Measurements from ENCODE around the gene STAT4. TPM values are rescaled to one million over a fixed set of nuclear protein-coding genes. Genes with fewer than 3 reads are reported as not detected.

STAT4 gene
- total RNA-seq, 4 donors from 2014 or later, result 0.34 to 2.7 (median 0.81) TPM; not detected in 1

GRCh38 chr2:190984595-190984994 is 166.2 kb downstream of the STAT4 start:
- no peak for DNase-seq (ENCODE audit: low spot score in 2 of 2)
- TF ChIP-seq POLR2A (IDR thresholded peaks at IDR 0.05) (no peak), CTCF (IDR thresholded peaks at IDR 0.05) (no peak), EP300 (IDR thresholded peaks at IDR 0.05) (no peak), POLR2AphosphoS5 (IDR thresholded peaks at IDR 0.05) (no peak)
- no peaks in the 10 kb centered on the region for H3K9me3 ChIP-seq
- WGBS, result 81% methylated on average over 5 of the region's 5 CpGs
- no peak overlapping the region for H3K27ac ChIP-seq
- peaks cover 100% of the 10 kb centered on the region for H3K36me3 ChIP-seq
- no peaks in the 10 kb centered on the region for H3K4me1 ChIP-seq
- no peak overlapping the region for H3K4me3 ChIP-seq
- no peaks in the 10 kb centered on the region for H3K27me3 ChIP-seq

DNA sequence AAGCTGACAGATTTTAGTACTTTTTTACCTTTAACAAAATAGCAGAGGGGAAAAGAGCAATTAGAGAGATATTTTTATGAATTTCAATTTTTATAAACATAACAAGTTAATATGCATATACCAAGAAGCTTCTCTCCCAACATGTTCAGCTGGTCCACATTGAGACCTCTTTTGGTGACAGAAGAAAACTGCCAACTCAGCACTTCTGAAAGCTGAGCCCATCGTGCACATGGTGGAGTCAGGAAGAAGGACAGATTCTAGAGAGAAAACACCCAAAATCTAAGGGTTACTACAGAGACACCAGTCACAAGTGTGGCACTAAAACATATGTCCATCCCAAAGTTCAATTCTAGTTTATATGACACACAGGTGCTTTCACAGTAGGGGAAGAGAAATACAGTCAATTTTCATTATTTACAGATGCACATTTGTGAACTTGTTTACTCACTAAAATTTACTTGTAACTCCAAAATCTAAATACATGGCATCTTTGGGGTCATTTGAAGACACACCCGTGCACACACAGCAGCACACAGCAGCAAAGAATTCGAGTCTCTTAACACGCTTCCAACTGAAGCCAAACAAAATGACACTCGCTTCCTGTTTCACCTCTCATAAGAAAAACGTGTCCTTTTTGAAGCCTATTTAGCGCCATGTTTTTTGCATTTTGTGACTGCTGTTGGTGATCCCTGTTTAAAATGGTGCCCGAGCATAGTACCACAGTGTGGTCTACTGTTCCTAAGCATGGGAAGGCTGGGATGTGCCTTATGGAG is 168.3 kb downstream of the STAT4 start:
- TF ChIP-seq POLR2A (IDR thresholded peaks at IDR 0.05), result no peak
- no peak for TF ChIP-seq CTCF (IDR thresholded peaks at IDR 0.05)
- TF ChIP-seq EP300 (IDR thresholded peaks at IDR 0.05), result no peak
- no peak for TF ChIP-seq POLR2AphosphoS5 (IDR thresholded peaks at IDR 0.05)
- Histone ChIP-seq H3K9me3 (no peaks in the 10 kb centered on the region), H3K36me3 (peaks cover 97% of the 10 kb centered on the region), H3K27ac (no peak overlapping the region), H3K27me3 (no peaks in the 10 kb centered on the region), H3K4me3 (no peak overlapping the region), H3K4me1 (no peaks in the 10 kb centered on the region)
- DNase-seq (ENCODE audit: low spot score in 2 of 2), result no peak
- 88% methylated on average over 8 of the region's 8 CpGs for WGBS

DNA sequence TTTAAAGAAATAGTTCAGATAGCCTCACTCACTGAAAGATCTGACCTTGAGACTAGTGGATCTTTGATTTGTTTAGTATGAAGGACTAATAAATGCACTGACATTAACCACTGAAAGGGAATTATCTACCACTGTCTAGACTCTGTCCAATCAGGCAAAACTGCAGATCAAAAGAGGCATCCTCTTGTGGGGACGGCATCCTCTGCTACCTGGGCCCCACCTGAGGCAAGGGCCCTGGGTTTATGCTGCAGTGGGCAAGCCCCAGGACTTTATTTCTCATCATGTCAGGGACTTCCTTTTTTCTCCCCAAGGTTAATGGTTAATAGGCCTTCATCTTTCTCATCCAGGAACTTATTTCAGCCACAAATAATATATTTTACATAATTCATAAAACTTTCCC is 169.1 kb downstream of the STAT4 start:
- no peaks in the 10 kb centered on the region for H3K27me3 ChIP-seq
- H3K9me3 ChIP-seq, result no peaks in the 10 kb centered on the region
- no peak for DNase-seq (ENCODE audit: low spot score in 2 of 2)
- WGBS, result 87% methylated on average over 1 of the region's 1 CpG
- no peak for TF ChIP-seq POLR2A (IDR thresholded peaks at IDR 0.05)
- TF ChIP-seq POLR2AphosphoS5 (IDR thresholded peaks at IDR 0.05), result no peak
- TF ChIP-seq EP300 (IDR thresholded peaks at IDR 0.05), result no peak
- TF ChIP-seq CTCF (IDR thresholded peaks at IDR 0.05), result no peak
- no peaks in the 10 kb centered on the region for H3K4me1 ChIP-seq
- peaks cover 97% of the 10 kb centered on the region for H3K36me3 ChIP-seq
- no peak overlapping the region for H3K27ac ChIP-seq
- H3K4me3 ChIP-seq, result no peak overlapping the region

- no peaks in the 10 kb centered on the region for H3K27me3 ChIP-seq
- no peak for TF ChIP-seq EP300 (IDR thresholded peaks at IDR 0.05)
- TF ChIP-seq POLR2AphosphoS5 (IDR thresholded peaks at IDR 0.05), result no peak
- TF ChIP-seq POLR2A (IDR thresholded peaks at IDR 0.05), result no peak
- no peak for TF ChIP-seq CTCF (IDR thresholded peaks at IDR 0.05)
- H3K27ac ChIP-seq, result no peak overlapping the region
- 89% methylated on average over 6 of the region's 6 CpGs for WGBS
- no peaks in the 10 kb centered on the region for H3K9me3 ChIP-seq
- H3K4me3 ChIP-seq, result no peak overlapping the region
- DNase-seq (ENCODE audit: low spot score in 2 of 2), result no peak
- no peaks in the 10 kb centered on the region for H3K4me1 ChIP-seq
- peaks cover 97% of the 10 kb centered on the region for H3K36me3 ChIP-seq
Measured at GRCh38 chr2:190981333-190981732, 169.5 kb downstream of the STAT4 start.

- H3K9me3 ChIP-seq, result no peaks in the 10 kb centered on the region
- H3K36me3 ChIP-seq, result peaks cover 97% of the 10 kb centered on the region
- no peaks in the 10 kb centered on the region for H3K27me3 ChIP-seq
- no peak for DNase-seq (ENCODE audit: low spot score in 2 of 2)
- TF ChIP-seq POLR2AphosphoS5 (IDR thresholded peaks at IDR 0.05) (no peak), POLR2A (IDR thresholded peaks at IDR 0.05) (no peak), CTCF (IDR thresholded peaks at IDR 0.05) (no peak), EP300 (IDR thresholded peaks at IDR 0.05) (no peak)
- H3K4me3 ChIP-seq, result no peak overlapping the region
- H3K4me1 ChIP-seq, result no peaks in the 10 kb centered on the region
- WGBS, result 84% methylated on average over 10 of the region's 10 CpGs
- no peak overlapping the region for H3K27ac ChIP-seq
Measured at GRCh38 chr2:190980630-190981209, 170.1 kb downstream of the STAT4 start.
